Measurements from ENCODE around the gene EFNA5. TPM values are rescaled to one million over a fixed set of nuclear protein-coding genes. Genes with fewer than 3 reads are reported as not detected.

EFNA5 gene
- total RNA-seq, 4 donors from 2014 or later: 2.8 to 5.7 (median 3.7) TPM

DNA sequence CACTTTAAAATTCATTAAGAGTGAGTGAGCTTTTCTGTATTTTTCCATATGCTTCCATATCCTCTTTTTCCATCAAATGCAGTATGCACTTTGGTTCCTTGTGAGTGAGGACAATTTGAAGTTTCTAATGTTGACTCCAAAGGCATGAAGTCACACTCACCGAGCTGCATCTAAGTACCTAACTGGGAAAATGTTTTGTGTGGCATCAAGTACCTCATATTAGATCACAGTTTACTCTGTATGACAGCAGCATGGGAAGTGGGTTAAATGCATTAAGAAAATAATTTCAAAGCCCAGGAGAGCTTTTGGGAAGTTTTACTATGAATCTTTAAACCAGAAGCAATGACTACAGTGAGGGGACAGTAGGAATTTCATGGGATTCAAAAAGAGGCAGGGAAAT lies 207.0 kb downstream of the EFNA5 start:
- DNase-seq (ENCODE audit: extremely low spot score): no peak
- Histone ChIP-seq H3K4me1 (peaks cover 0 to 5% (median 4%) of the 10 kb centered on the region in 4 donors), H3K27ac (replicated peaks in 1 of 4) (no peak overlapping the region), H3K4me3 (no peak overlapping the region), H3K36me3 (no peaks in the 10 kb centered on the region), H3K27me3 (no peaks in the 10 kb centered on the region), H3K9me3 (no peaks in the 10 kb centered on the region)
- TF ChIP-seq POLR2AphosphoS5 (IDR thresholded peaks at IDR 0.05): no peak
- TF ChIP-seq POLR2A (IDR thresholded peaks at IDR 0.05; ENCODE audit: low read depth): no peak
- TF ChIP-seq EP300 (IDR thresholded peaks at IDR 0.05): no peak
- no peak for TF ChIP-seq CTCF (IDR thresholded peaks at IDR 0.05)
- intact Hi-C loops (cut with DNase I): no loop called here
- 71% methylated on average over 1 of the region's 1 CpG for WGBS

- no peaks in the 10 kb centered on the region for H3K36me3 ChIP-seq
- no peaks in the 10 kb centered on the region for H3K4me1 ChIP-seq
- WGBS: 83% methylated on average over 5 of the region's 5 CpGs
- intact Hi-C loops (cut with DNase I): no loop called here
- no peak overlapping the region for H3K4me3 ChIP-seq
- TF ChIP-seq CTCF (IDR thresholded peaks at IDR 0.05) (no peak), EP300 (IDR thresholded peaks at IDR 0.05) (no peak), POLR2AphosphoS5 (IDR thresholded peaks at IDR 0.05) (no peak), POLR2A (IDR thresholded peaks at IDR 0.05; ENCODE audit: low read depth) (no peak)
- no peak overlapping the region for H3K27ac ChIP-seq (replicated peaks in 1 of 4)
- no peak for DNase-seq (ENCODE audit: extremely low spot score)
- H3K9me3 ChIP-seq: no peaks in the 10 kb centered on the region
- no peaks in the 10 kb centered on the region for H3K27me3 ChIP-seq
Observed at GRCh38 chr5:107461770-107462169, 209.0 kb downstream of the EFNA5 start.

GRCh38 chr5:107460789-107461188 lies 209.9 kb downstream of the EFNA5 start:
- DNase-seq (ENCODE audit: extremely low spot score): no peak
- H3K27ac ChIP-seq (replicated peaks in 1 of 4): no peak overlapping the region
- H3K36me3 ChIP-seq: no peaks in the 10 kb centered on the region
- no peaks in the 10 kb centered on the region for H3K4me1 ChIP-seq
- no peaks in the 10 kb centered on the region for H3K27me3 ChIP-seq
- no peak overlapping the region for H3K4me3 ChIP-seq
- TF ChIP-seq EP300 (IDR thresholded peaks at IDR 0.05) (no peak), POLR2A (IDR thresholded peaks at IDR 0.05; ENCODE audit: low read depth) (no peak), CTCF (IDR thresholded peaks at IDR 0.05) (no peak), POLR2AphosphoS5 (IDR thresholded peaks at IDR 0.05) (no peak)
- H3K9me3 ChIP-seq: no peaks in the 10 kb centered on the region
- WGBS: 82% methylated on average over 2 of the region's 2 CpGs
- intact Hi-C loops (cut with DNase I): no loop called here

DNA sequence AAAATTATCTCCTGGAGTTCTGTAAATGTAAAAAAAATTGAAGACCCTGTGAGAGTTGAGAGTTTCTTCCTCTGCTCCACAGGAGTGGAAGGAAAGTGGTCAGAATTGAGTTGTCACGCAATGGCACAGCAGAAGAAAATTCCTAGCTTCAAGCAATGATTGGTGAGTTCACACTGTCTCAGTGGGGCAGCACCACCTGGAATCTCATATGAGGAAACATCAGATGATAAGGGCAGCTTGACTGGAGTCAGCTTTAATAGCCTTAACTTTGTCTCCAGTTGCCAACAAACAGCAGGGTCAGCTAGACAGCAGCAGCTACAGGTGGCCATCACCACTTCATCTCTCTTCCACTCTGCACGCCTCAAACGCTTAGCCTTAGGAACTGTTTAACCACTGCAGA lies 211.1 kb downstream of the EFNA5 start:
- Histone ChIP-seq H3K4me3 (no peak overlapping the region), H3K27me3 (no peaks in the 10 kb centered on the region), H3K36me3 (no peaks in the 10 kb centered on the region), H3K4me1 (no peaks in the 10 kb centered on the region), H3K9me3 (no peaks in the 10 kb centered on the region), H3K27ac (replicated peaks in 1 of 4) (no peak overlapping the region)
- TF ChIP-seq EP300 (IDR thresholded peaks at IDR 0.05) (no peak), CTCF (IDR thresholded peaks at IDR 0.05) (no peak), POLR2AphosphoS5 (IDR thresholded peaks at IDR 0.05) (no peak), POLR2A (IDR thresholded peaks at IDR 0.05; ENCODE audit: low read depth) (no peak)
- DNase-seq (ENCODE audit: extremely low spot score): no peak
- intact Hi-C loops (cut with DNase I): no loop called here
- 97% methylated on average over 3 of the region's 3 CpGs for WGBS

DNA sequence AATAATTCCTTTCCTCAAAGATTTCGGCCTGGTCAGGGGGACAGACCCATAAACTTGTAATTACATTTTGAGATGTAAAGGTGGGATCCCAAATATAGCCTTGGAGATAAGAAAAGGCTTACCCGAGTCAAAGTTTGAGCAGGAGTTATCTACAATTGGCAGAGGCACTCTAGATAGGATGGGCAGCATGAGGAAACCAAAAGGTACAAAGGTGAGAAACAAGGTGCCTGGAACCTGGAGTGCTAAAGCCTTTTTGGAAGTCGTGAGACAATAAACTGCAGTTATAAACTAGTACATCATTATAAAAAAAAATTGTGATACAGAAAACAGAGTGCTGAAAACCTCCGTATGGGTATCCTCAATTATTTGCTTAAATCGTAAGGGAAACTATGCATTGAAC lies 212.4 kb downstream of the EFNA5 start:
- Histone ChIP-seq H3K9me3 (no peaks in the 10 kb centered on the region), H3K27ac (replicated peaks in 1 of 4) (no peak overlapping the region), H3K4me1 (no peaks in the 10 kb centered on the region), H3K4me3 (no peak overlapping the region), H3K36me3 (no peaks in the 10 kb centered on the region), H3K27me3 (no peaks in the 10 kb centered on the region)
- 95% methylated on average over 4 of the region's 5 CpGs for WGBS
- TF ChIP-seq POLR2AphosphoS5 (IDR thresholded peaks at IDR 0.05) (no peak), EP300 (IDR thresholded peaks at IDR 0.05) (no peak), CTCF (IDR thresholded peaks at IDR 0.05) (no peak), POLR2A (IDR thresholded peaks at IDR 0.05; ENCODE audit: low read depth) (no peak)
- no peak for DNase-seq (ENCODE audit: extremely low spot score)
- intact Hi-C loops (cut with DNase I): no loop called here
